Smooth muscle cell (in vitro differentiated cells): ENCODE data around the gene PDAP1. TPM values are rescaled to one million over a fixed set of nuclear protein-coding genes. Genes with fewer than 3 reads are reported as not detected.

Experiments
- DNase-seq: peaks from one replicate; lab custom pipeline; 2025; ENCODE audit not compliant: unreplicated experiment; lab: John Stamatoyannopoulos, UW
- H2AFZ ChIP-seq: fragments of 200-600 bp; sonication (generic); 2 replicates; pipeline ENCODE4 v1.6.0; 2016; ENCODE audit warnings: antibody characterized with exemption, low read depth, mild to moderate bottlenecking
- H3F3A ChIP-seq: fragments of 200-600 bp; sonication (generic); 2 replicates; pipeline ENCODE4 v1.6.0; 2017; ENCODE audit warnings: antibody characterized with exemption, low read depth
- H3K27ac ChIP-seq: fragments of 200-600 bp; sonication (generic); 2 replicates; pipeline ENCODE4 v1.5.1; 2016; ENCODE audit warnings: low read depth, mild to moderate bottlenecking
- H3K27me3 ChIP-seq: fragments of 200-600 bp; sonication (generic); 2 replicates; pipeline ENCODE4 v1.6.1; 2016; ENCODE audit warnings: low read depth, mild to moderate bottlenecking
- H3K36me3 ChIP-seq: fragments of 200-600 bp; sonication (generic); 2 replicates; pipeline ENCODE4 v1.5.1; 2016; ENCODE audit warnings: low read depth
- H3K4me1 ChIP-seq: fragments of 200-600 bp; sonication (generic); 2 replicates; pipeline ENCODE4 v1.5.1; 2016; ENCODE audit warnings: low read depth
- H3K4me2 ChIP-seq: fragments of 200-600 bp; sonication (generic); 2 replicates; pipeline ENCODE4 v1.6.0; 2016; ENCODE audit warnings: mild to moderate bottlenecking
- H3K4me3 ChIP-seq: fragments of 200-600 bp; sonication (generic); 2 replicates; pipeline ENCODE4 v1.5.1; 2016; ENCODE audit warnings: mild to moderate bottlenecking
- H3K79me2 ChIP-seq: fragments of 200-600 bp; sonication (generic); 2 replicates; pipeline ENCODE4 v1.6.0; 2016; ENCODE audit warnings: low read depth, mild to moderate bottlenecking
- H3K9ac ChIP-seq: fragments of 200-600 bp; sonication (generic); 2 replicates; pipeline ENCODE4 v1.6.0; 2016; ENCODE audit warnings: low read depth
- H3K9me3 ChIP-seq: fragments of 200-600 bp; sonication (generic); replicated peaks from 2 replicates; pipeline ENCODE4 v1.5.1; 2016; ENCODE audit warnings: low read depth
- H4K20me1 ChIP-seq: fragments of 200-600 bp; sonication (generic); 2 replicates; pipeline ENCODE4 v1.6.0; 2016; ENCODE audit warnings: low read depth
- CTCF ChIP-seq: fragments of 200-600 bp; sonication (generic); IDR thresholded peaks from 2 replicates; pipeline ENCODE4 v1.5.1; 2017; ENCODE audit warnings: borderline replicate concordance, mild to moderate bottlenecking, antibody characterized with exemption; ENCODE audit not compliant: insufficient read depth, poor library complexity, severe bottlenecking
- WGBS: methylation state at CpG from one replicate; pipeline ENCODE4 v1.1.7; 2016; ENCODE audit warnings: low lambda C conversion rate; 5-methylcytosine and 5-hydroxymethylcytosine counted together
- polyA plus RNA-seq: library from polyadenylated mRNA; unstranded; fragments of >200 nt; fragmentation: Nextera tagmentation; extraction: Ambion mirVana; gene quantifications from 2 replicates; pipeline ENCODE4 v1.2.1, GENCODE V29; 2016
- total RNA-seq: library from RNA; depleted of rRNA; stranded (reverse); fragments of >200 nt; gene quantifications from 2 replicates; pipeline ENCODE4 v1.2.3, GENCODE V29; 2014

Gene PDAP1
- total and polyA plus RNA-seq, 2 experiments from 2014 or later = 77.3 to 89.4 TPM

DNA sequence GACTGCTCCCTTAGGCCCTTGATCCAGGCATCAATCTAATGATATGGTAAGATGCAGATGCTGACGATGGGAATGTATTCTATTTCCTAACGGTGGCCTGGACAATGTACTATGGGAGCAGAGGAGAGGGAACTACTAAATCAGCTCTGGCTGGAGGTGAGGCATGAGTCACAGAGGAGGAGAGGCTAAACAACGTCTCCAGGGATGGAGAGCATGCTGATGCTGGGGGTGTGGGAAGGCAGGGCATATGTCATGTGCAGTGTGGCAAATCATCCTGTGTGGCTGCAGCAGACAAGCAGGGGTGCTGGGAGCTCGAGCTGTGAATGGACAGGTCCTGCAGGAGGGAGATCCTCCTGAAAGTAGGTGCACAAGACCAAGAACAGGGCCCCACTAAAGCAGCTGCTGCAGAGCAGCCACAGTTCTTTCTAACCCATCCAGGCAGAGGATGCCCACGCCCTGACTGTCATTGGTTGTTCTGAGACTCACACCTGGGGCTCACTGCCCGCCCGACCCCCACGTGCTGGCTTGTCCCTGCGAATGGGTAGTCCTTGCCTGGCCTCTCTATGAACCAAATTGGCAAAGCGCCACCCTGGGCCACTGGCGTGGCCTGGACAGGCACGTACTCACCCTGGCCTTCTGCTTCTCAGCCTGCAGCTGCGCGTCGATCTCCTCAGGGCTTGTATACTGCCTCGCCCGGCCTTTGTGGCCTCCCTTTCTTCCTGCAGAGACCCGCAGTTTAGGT lies 4.0 kb downstream of the PDAP1 start:
- H3K4me3 ChIP-seq = no peak overlapping the region
- H4K20me1 ChIP-seq = peaks cover 70% of the 10 kb centered on the region
- peaks cover 43% of the 10 kb centered on the region for H3K79me2 ChIP-seq
- no peaks in the 10 kb centered on the region for H3K36me3 ChIP-seq
- H3K9me3 ChIP-seq = no peaks in the 10 kb centered on the region
- no peak overlapping the region for H3K4me2 ChIP-seq
- H3K4me1 ChIP-seq = peaks cover 12% of the 10 kb centered on the region
- WGBS = 93% methylated on average over 17 of the region's 18 CpGs
- H3F3A ChIP-seq = no peaks in the 10 kb centered on the region
- H3K27me3 ChIP-seq = no peaks in the 10 kb centered on the region
- H3K9ac ChIP-seq = no peak overlapping the region
- H2AFZ ChIP-seq = no peak overlapping the region
- no peak for TF ChIP-seq CTCF
- no peak overlapping the region for H3K27ac ChIP-seq
- no peak for DNase-seq

GRCh38 chr7:99403764-99404163 lies 4.6 kb downstream of the PDAP1 start:
- Histone ChIP-seq H3K79me2 (peaks cover 38% of the 10 kb centered on the region), H3K27ac (no peak overlapping the region), H3K4me2 (no peak overlapping the region), H3K36me3 (no peaks in the 10 kb centered on the region), H3K9me3 (no peaks in the 10 kb centered on the region), H3F3A (peaks cover 2% of the 10 kb centered on the region), H3K4me3 (no peak overlapping the region), H3K9ac (no peak overlapping the region), H4K20me1 (peaks cover 72% of the 10 kb centered on the region), H2AFZ (no peak overlapping the region), H3K27me3 (no peaks in the 10 kb centered on the region), H3K4me1 (peaks cover 12% of the 10 kb centered on the region)
- no peak for DNase-seq
- 97% methylated on average over 5 of the region's 5 CpGs for WGBS
- TF ChIP-seq CTCF = no peak

DNA sequence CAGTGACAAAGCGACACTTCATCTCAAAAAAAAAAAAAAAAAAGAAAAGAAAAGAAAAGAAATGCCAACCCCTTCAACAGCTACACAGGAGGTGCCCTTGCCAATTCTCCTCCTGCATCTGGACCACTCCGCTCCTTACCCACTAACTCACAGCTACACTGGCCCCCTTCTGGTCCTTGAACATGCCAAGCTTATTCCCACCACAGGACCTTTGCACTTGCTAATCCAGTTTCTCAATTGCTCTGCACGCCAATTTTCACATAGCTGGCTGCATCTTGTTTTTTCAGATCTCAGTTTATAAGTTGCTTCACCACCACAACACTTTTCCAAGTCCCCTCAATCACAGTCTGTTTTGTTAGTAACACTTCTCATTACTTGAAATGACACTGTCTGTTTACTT lies 5.5 kb downstream of the PDAP1 start:
- WGBS = 99% methylated on average over 2 of the region's 3 CpGs
- H3K4me1 ChIP-seq = peaks cover 12% of the 10 kb centered on the region
- H3K79me2 ChIP-seq = peaks cover 33% of the 10 kb centered on the region
- no peak for TF ChIP-seq CTCF
- no peaks in the 10 kb centered on the region for H3K36me3 ChIP-seq
- no peaks in the 10 kb centered on the region for H3K27me3 ChIP-seq
- H4K20me1 ChIP-seq = peaks cover 76% of the 10 kb centered on the region
- DNase-seq = no peak
- H2AFZ ChIP-seq = no peak overlapping the region
- no peak overlapping the region for H3K27ac ChIP-seq
- H3K9ac ChIP-seq = no peak overlapping the region
- no peaks in the 10 kb centered on the region for H3K9me3 ChIP-seq
- H3F3A ChIP-seq = peaks cover 6% of the 10 kb centered on the region
- H3K4me3 ChIP-seq = no peak overlapping the region
- H3K4me2 ChIP-seq = no peak overlapping the region

DNA sequence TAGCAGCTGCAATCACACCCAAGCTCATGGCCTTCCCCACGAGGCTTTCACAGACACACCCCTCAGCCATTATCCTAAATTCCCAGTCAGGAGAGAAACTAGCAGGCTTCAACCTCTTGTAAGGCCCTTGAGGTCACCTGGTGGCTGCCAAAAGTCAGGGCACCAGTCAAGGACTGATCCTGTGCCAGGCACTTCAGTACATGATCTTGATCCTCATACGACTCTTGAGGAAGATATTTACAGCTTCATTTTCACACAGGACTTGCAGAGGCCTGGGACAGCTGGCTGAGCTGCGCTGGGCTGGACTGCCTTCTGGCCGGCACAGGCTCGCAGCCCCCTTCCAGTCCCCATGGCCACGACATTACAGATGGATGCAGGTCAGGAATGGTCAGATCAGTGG lies 8.8 kb downstream of the PDAP1 start:
- Histone ChIP-seq H3K27me3 (no peaks in the 10 kb centered on the region), H2AFZ (no peak overlapping the region), H3K4me2 (no peak overlapping the region), H3K9ac (no peak overlapping the region), H3K4me3 (no peak overlapping the region), H3K27ac (no peak overlapping the region), H3K9me3 (no peaks in the 10 kb centered on the region), H3K4me1 (no peaks in the 10 kb centered on the region), H3F3A (peaks cover 16% of the 10 kb centered on the region), H4K20me1 (peaks cover 67% of the 10 kb centered on the region), H3K36me3 (no peaks in the 10 kb centered on the region), H3K79me2 (peaks cover 3% of the 10 kb centered on the region)
- 96% methylated on average over 6 of the region's 6 CpGs for WGBS
- DNase-seq = no peak
- no peak for TF ChIP-seq CTCF
